HEK293 (cell line): ENCODE data around the gene KIF14.

Source experiments
- CTCF ChIP-seq: fragments of 450-650 bp; formaldehyde crosslinking; IDR thresholded peaks from 2 replicates; pipeline ENCODE4 v1.5.1; 2016; ENCODE audit warnings: missing biosample characterization, missing genetic modification characterization
- MEIS1 ChIP-seq: sonication (generic); formaldehyde crosslinking; IDR thresholded peaks from 2 replicates; pipeline ENCODE4 v1.8.1; 2022; ENCODE audit warnings: missing genetic modification reagents, mild to moderate bottlenecking, borderline replicate concordance
- TCF7L2 ChIP-seq: IDR thresholded peaks from 2 replicates; pipeline ENCODE4 v1.6.1; 2011; ENCODE audit warnings: low read depth, mild to moderate bottlenecking, inconsistent platforms, low read length, moderate library complexity, borderline replicate concordance
- ZBTB7A ChIP-seq: fragments of 450-650 bp; formaldehyde crosslinking; IDR thresholded peaks from 2 replicates; pipeline ENCODE4 v1.5.1; 2016; ENCODE audit warnings: low read depth, missing biosample characterization, missing genetic modification characterization
- ZNF585B ChIP-seq: fragments of 450-650 bp; formaldehyde crosslinking; IDR thresholded peaks from 2 replicates; pipeline ENCODE4 v1.5.1; 2016; ENCODE audit warnings: missing biosample characterization, missing genetic modification characterization

DNA sequence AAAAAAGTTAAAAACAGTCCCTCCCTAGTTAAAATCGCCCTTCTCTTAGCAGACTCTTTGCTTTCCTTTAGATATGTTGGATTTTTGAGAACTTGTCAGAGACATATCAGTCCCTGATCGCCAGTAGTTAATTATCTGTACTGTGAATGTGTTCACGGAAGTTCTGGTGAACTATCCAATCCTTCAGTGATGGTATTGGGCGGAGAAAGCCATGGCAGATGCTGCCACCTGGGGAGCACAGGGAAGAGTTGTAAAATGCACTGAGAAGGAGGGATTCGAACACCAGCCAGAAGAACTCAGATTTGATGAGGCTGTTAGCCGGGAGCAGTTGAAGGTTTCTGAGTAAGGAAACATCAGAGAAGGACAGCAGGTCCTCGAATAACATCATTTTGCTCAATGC, 17.5 kb upstream of the KIF14 start:
- TF ChIP-seq CTCF = no peak
- TF ChIP-seq TCF7L2 = no peak
- no peak for TF ChIP-seq MEIS1 (CRISPR knock-in tag)
- TF ChIP-seq ZBTB7A (tag by site-specific recombination) = no peak
- TF ChIP-seq ZNF585B (tag by site-specific recombination) = no peak
